Activated B cell treated with CpG ODN at 0.5 μM for 24 hours (primary cell): ENCODE measurements around the gene SIPA1. TPM values are rescaled to one million over a fixed set of nuclear protein-coding genes. Genes with fewer than 3 reads are reported as not detected.
"Not testable (repeated sequence)": the region's sequence is repeated elsewhere in the genome, so short reads cannot be mapped to it uniquely, and the experiment has no call there.

ENCODE experiments used
- ATAC-seq: fragments of 200-7000 bp; cut with Tn5 transposase; one replicate; pipeline ENCODE4 v1.10.0; 2021; ENCODE audit warnings: low read depth, mild to moderate bottlenecking, moderate library complexity
- CTCF ChIA-PET: fragments of 350-600 bp; sonication (Branson Sonifier 250); formaldehyde crosslinking; loops from one replicate; lab custom pipeline; 2021; ENCODE audit warnings: antibody characterized with exemption; lab: Charles Lee
- POLR2A ChIA-PET: fragments of 350-600 bp; sonication (Branson Sonifier 250); formaldehyde crosslinking; loops from one replicate; lab custom pipeline; 2021; ENCODE audit warnings: antibody characterized with exemption; lab: Charles Lee
- DNase-seq: peaks from one replicate; pipeline ENCODE4 v3.0.0; 2022
- H3K27ac Mint-ChIP-seq: one replicate; pipeline ENCODE4 v1.8.0; 2020; ENCODE audit warnings: mixed read lengths
- H3K27me3 Mint-ChIP-seq: one replicate; pipeline ENCODE4 v1.8.0; 2021; ENCODE audit warnings: mixed read lengths
- H3K36me3 Mint-ChIP-seq: one replicate; pipeline ENCODE4 v1.8.0; 2021; ENCODE audit warnings: low read depth, mixed read lengths
- H3K4me1 Mint-ChIP-seq: one replicate; pipeline ENCODE4 v1.8.0; 2021; ENCODE audit warnings: mixed read lengths
- H3K4me3 Mint-ChIP-seq: one replicate; pipeline ENCODE4 v1.8.0; 2020; ENCODE audit warnings: mild to moderate bottlenecking, mixed read lengths
- H3K9me3 Mint-ChIP-seq: one replicate; pipeline ENCODE4 v1.8.0; 2020; ENCODE audit warnings: mixed read lengths
- CTCF ChIP-seq: fragments of 200-600 bp; IDR thresholded peaks from one replicate; pipeline ENCODE4 v1.8.0; 2022; ENCODE audit warnings: antibody characterized with exemption, mild to moderate bottlenecking
- intact Hi-C: fragments of 100-400 bp; cut with micrococcal nuclease; formaldehyde crosslinking; loops from one replicate; pipeline ENCODE4 v1.15.1; 2024
- total RNA-seq: library from RNA; stranded (reverse); gene quantifications from 2 replicates; pipeline ENCODE4 v1.2.3, GENCODE V29; 2022

Gene SIPA1
- total RNA-seq, 1 donor from 2014 or later = 252 TPM

GRCh38 chr11:65660038-65660437 is 22.1 kb downstream of the SIPA1 start:
- Mint-ChIP-seq H3K27ac (peak overlapping the region; percentile 59), H3K36me3 (peaks cover 62% of the 10 kb centered on the region), H3K4me1 (peaks cover 43% of the 10 kb centered on the region), H3K9me3 (no peaks in the 10 kb centered on the region), H3K4me3 (peak overlapping the region; percentile 11), H3K27me3 (no peaks in the 10 kb centered on the region)
- TF ChIP-seq CTCF = no peak
- ATAC-seq = no peak
- intact Hi-C loops = loop anchor here (5.0 kb wide), 1 partner anchor 342 kb away; the partner anchor contains the start of genes BANF1 and EIF1AD
- ChIA-PET POLR2A (interaction anchor here (0.8 to 19.4 kb wide), 4 partner anchors 22 to 53 kb away, joined by 3 to 617 read pairs (median 4); partner anchors contain the start of genes KAT5, PCNX3 and SIPA1), CTCF (no interaction called here)
- no peak for DNase-seq

- intact Hi-C loops = loop anchor here (5.0 kb wide), 1 partner anchor 341 kb away; the partner anchor contains the start of genes BANF1 and EIF1AD
- H3K27me3 Mint-ChIP-seq, DNase-seq, ATAC-seq, H3K9me3 Mint-ChIP-seq: not testable (repeated sequence)
- Mint-ChIP-seq H3K4me3 (peak overlapping the region; percentile 86), H3K4me1 (peaks cover 40% of the 10 kb centered on the region), H3K36me3 (peaks cover 53% of the 10 kb centered on the region), H3K27ac (peak overlapping the region; percentile 24)
- POLR2A ChIA-PET = interaction anchor here (0.6 to 19.4 kb wide), 5 partner anchors 8 to 539 kb away, joined by 3 to 617 read pairs (median 6); partner anchors contain the start of genes FAU, MRPL49, PCNX3 and SIPA1
- CTCF ChIA-PET = interaction anchor here (1.0 kb wide), 1 partner anchor 35 kb away, joined by 3 read pairs; no protein-coding TSS in a partner anchor
Observed at GRCh38 chr11:65660908-65661307, 23.0 kb downstream of the SIPA1 start.

- ATAC-seq = no peak
- CTCF ChIA-PET = interaction anchor here (1.0 kb wide), 1 partner anchor 35 kb away, joined by 3 read pairs; no protein-coding TSS in a partner anchor
- peaks cover 45% of the 10 kb centered on the region for H3K36me3 Mint-ChIP-seq
- H3K4me1 Mint-ChIP-seq = peaks cover 35% of the 10 kb centered on the region
- H3K27ac Mint-ChIP-seq = peak overlapping the region; percentile 74
- no peaks in the 10 kb centered on the region for H3K27me3 Mint-ChIP-seq
- POLR2A ChIA-PET = interaction anchor here (0.6 to 19.4 kb wide), 9 partner anchors 9 to 540 kb away, joined by 3 to 617 read pairs (median 9); partner anchors contain the start of genes CCDC85B, CFL1, EHBP1L1 and FAU
- H3K4me3 Mint-ChIP-seq = peak overlapping the region; percentile 86
- H3K9me3 Mint-ChIP-seq = no peaks in the 10 kb centered on the region
- DNase-seq = no peak
- no peak for TF ChIP-seq CTCF
- intact Hi-C loops = loop anchor here (2.0 to 5.0 kb wide), 3 partner anchors 51 to 341 kb away; partner anchors contain the start of genes BANF1, CFL1, EIF1AD and KAT5
Observed at GRCh38 chr11:65661599-65662246, 23.8 kb downstream of the SIPA1 start.

- intact Hi-C loops = loop anchor here (2.0 to 5.0 kb wide), 3 partner anchors 50 to 340 kb away; partner anchors contain the start of genes BANF1, CFL1, EIF1AD and KAT5
- Mint-ChIP-seq H3K9me3 (no peaks in the 10 kb centered on the region), H3K27ac (peak overlapping the region; percentile 74), H3K27me3 (no peaks in the 10 kb centered on the region), H3K4me1 (peaks cover 35% of the 10 kb centered on the region), H3K4me3 (peak overlapping the region; percentile 86), H3K36me3 (peaks cover 39% of the 10 kb centered on the region)
- ChIA-PET POLR2A (interaction anchor here (0.6 to 19.4 kb wide), 23 partner anchors 9 to 739 kb away, joined by 3 to 617 read pairs (median 4); partner anchors contain the start of genes BANF1, CCDC85B, CFL1 and KAT5), CTCF (interaction anchor here (1.3 to 1.4 kb wide), 4 partner anchors 24 to 227 kb away, joined by 3 to 7 read pairs (median 4); partner anchors contain the start of genes PCNX3 and SIPA1)
- TF ChIP-seq CTCF = no peak
- no peak for DNase-seq
- peak; percentile 13 for ATAC-seq
Observed at GRCh38 chr11:65662247-65662798, 24.4 kb downstream of the SIPA1 start.
